Kidney epithelial cell (primary cell): ENCODE measurements around the gene MAGIX. TPM values are rescaled to one million over a fixed set of nuclear protein-coding genes. Genes with fewer than 3 reads are reported as not detected.
A peak's percentile ranks its signal among the peaks of the same experiment; 100 is the strongest.

Experiments used
- DNase-seq: peaks from one replicate; pipeline ENCODE4 v3.0.0-alpha.2; 2010; ENCODE audit warnings: low read depth
- H3K27me3 ChIP-seq: 2 replicates; pipeline ENCODE4 v1.6.0; 2011; ENCODE audit warnings: low read length; ENCODE audit not compliant: control insufficient read depth, insufficient read depth
- H3K36me3 ChIP-seq: 2 replicates; pipeline ENCODE4 v1.5.1; 2011; ENCODE audit warnings: low read length; ENCODE audit not compliant: control insufficient read depth, insufficient read depth
- H3K4me3 ChIP-seq: 2 replicates; pipeline ENCODE4 v1.5.1; 2011; ENCODE audit warnings: low read depth, mild to moderate bottlenecking, control low read depth, low read length
- CTCF ChIP-seq: IDR thresholded peaks from 2 replicates; pipeline ENCODE4 v1.5.1; 2011; ENCODE audit warnings: mild to moderate bottlenecking, moderate library complexity, low read length, control low read depth, inconsistent platforms; ENCODE audit not compliant: insufficient read depth, poor library complexity, severe bottlenecking
- total RNA-seq: library from RNA; depleted of rRNA; stranded (reverse); fragments of >200 nt; gene quantifications from 2 replicates; pipeline ENCODE4 v1.2.3, GENCODE V29; 2015

The MAGIX gene
- total RNA-seq, 1 donor from 2014 or later: 5.1 TPM

- peaks cover 2% of the 10 kb centered on the region for H3K36me3 ChIP-seq
- no peak overlapping the region for H3K4me3 ChIP-seq
- TF ChIP-seq CTCF: no peak
- DNase-seq: no peak
- no peaks in the 10 kb centered on the region for H3K27me3 ChIP-seq
Observed at GRCh38 chrX:49177873-49178480, 15.4 kb downstream of the MAGIX start.

- no peak for TF ChIP-seq CTCF
- no peaks in the 10 kb centered on the region for H3K27me3 ChIP-seq
- no peak for DNase-seq
- H3K36me3 ChIP-seq: peaks cover 2% of the 10 kb centered on the region
- no peak overlapping the region for H3K4me3 ChIP-seq
Observed at GRCh38 chrX:49178537-49178936, 16.0 kb downstream of the MAGIX start.

- DNase-seq: no peak
- TF ChIP-seq CTCF: no peak
- no peak overlapping the region for H3K4me3 ChIP-seq
- no peaks in the 10 kb centered on the region for H3K27me3 ChIP-seq
- peaks cover 2% of the 10 kb centered on the region for H3K36me3 ChIP-seq
Observed at GRCh38 chrX:49179358-49179757, 16.8 kb downstream of the MAGIX start.

- peaks cover 1% of the 10 kb centered on the region for H3K36me3 ChIP-seq
- no peak for TF ChIP-seq CTCF
- H3K27me3 ChIP-seq: no peaks in the 10 kb centered on the region
- no peak for DNase-seq
- no peak overlapping the region for H3K4me3 ChIP-seq
Observed at GRCh38 chrX:49183701-49184281, 21.2 kb downstream of the MAGIX start.

GRCh38 chrX:49184294-49185281 is 22.0 kb downstream of the MAGIX start:
- Histone ChIP-seq H3K36me3 (peaks cover 1% of the 10 kb centered on the region), H3K4me3 (peak overlapping the region; percentile 35), H3K27me3 (no peaks in the 10 kb centered on the region)
- peak; percentile 63 for DNase-seq
- TF ChIP-seq CTCF: peak; percentile 1
